IPS-20b (cell line): ENCODE results near the gene TPST2.
"Not testable (repeated sequence)": the region's sequence is repeated elsewhere in the genome, so short reads cannot be mapped to it uniquely, and the experiment has no call there.

ENCODE experiments used
- H3K27ac ChIP-seq: one replicate; pipeline ENCODE4 v1.5.1; 2013; ENCODE audit warnings: low read length
- H3K27me3 ChIP-seq: 2 replicates; pipeline ENCODE4 v1.6.1; 2013; ENCODE audit warnings: mild to moderate bottlenecking, low read length, inconsistent platforms; ENCODE audit not compliant: insufficient read depth
- H3K36me3 ChIP-seq: 2 replicates; pipeline ENCODE4 v1.6.1; 2013; ENCODE audit warnings: low read depth, mild to moderate bottlenecking, inconsistent platforms, low read length, moderate library complexity; ENCODE audit not compliant: insufficient read depth
- H3K4me1 ChIP-seq: 2 replicates; pipeline ENCODE4 v1.6.1; 2013; ENCODE audit warnings: mild to moderate bottlenecking, control low read depth, inconsistent platforms, low read length, moderate library complexity; ENCODE audit not compliant: insufficient read depth
- H3K4me3 ChIP-seq: 2 replicates; pipeline ENCODE4 v1.5.1; 2013; ENCODE audit warnings: mild to moderate bottlenecking, low read length, inconsistent platforms
- H3K9ac ChIP-seq: 2 replicates; pipeline ENCODE4 v1.6.1; 2013; ENCODE audit warnings: low read depth, mild to moderate bottlenecking, inconsistent platforms, low read length, moderate library complexity
- H3K9me3 ChIP-seq: 2 replicates; pipeline ENCODE4 v1.6.1; 2013; ENCODE audit warnings: mild to moderate bottlenecking, low read depth, low read length, inconsistent platforms; ENCODE audit not compliant: insufficient read depth

The TPST2 gene

DNA sequence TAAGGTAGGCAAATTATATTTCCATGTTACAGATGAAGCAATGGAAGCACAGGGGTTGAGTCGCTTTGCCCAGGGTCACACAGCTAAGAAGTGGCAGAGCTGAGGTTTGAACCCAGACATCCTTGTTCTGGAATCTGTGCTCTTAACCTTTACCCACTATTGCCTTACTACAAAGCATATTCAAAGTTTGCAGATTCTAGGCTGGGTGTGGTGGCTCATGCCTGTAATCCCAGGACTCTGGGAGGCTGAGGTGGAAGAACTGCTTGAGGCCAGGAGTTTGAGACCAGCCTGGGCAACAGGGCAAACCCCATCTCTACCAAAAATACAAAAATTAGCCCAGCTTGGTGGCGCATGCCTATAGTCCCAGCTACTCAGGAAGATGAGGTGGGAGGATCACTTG is 49.8 kb downstream of the TPST2 start:
- H3K27me3 ChIP-seq = no peaks in the 10 kb centered on the region
- H3K36me3 ChIP-seq = peaks cover 70% of the 10 kb centered on the region
- H3K9me3 ChIP-seq = no peaks in the 10 kb centered on the region
- no peak overlapping the region for H3K4me3 ChIP-seq
- H3K4me1 ChIP-seq = no peaks in the 10 kb centered on the region
- no peak overlapping the region for H3K9ac ChIP-seq
- no peak overlapping the region for H3K27ac ChIP-seq

DNA sequence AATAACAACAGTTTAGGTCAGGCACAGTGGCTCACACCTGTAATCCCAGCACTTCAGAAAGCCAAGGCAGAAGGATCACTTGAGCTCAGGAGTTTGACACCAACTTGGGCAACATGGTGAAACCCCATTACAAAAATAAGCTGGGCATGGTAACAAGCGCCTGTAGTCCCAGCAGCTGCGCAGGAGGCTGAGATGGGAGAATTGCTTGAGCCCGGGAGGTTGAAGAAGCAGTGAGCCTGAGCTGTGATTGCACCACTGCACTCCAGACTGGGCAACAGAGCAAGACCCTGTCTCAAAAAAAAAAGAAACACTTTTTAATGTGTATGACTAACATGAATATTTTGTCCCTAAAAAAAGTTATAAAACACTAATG is 53.2 kb downstream of the TPST2 start:
- no peak overlapping the region for H3K27ac ChIP-seq
- no peak overlapping the region for H3K9ac ChIP-seq
- no peak overlapping the region for H3K4me3 ChIP-seq
- H3K4me1 ChIP-seq = no peaks in the 10 kb centered on the region
- peaks cover 76% of the 10 kb centered on the region for H3K36me3 ChIP-seq
- no peaks in the 10 kb centered on the region for H3K9me3 ChIP-seq
- H3K27me3 ChIP-seq = no peaks in the 10 kb centered on the region

DNA sequence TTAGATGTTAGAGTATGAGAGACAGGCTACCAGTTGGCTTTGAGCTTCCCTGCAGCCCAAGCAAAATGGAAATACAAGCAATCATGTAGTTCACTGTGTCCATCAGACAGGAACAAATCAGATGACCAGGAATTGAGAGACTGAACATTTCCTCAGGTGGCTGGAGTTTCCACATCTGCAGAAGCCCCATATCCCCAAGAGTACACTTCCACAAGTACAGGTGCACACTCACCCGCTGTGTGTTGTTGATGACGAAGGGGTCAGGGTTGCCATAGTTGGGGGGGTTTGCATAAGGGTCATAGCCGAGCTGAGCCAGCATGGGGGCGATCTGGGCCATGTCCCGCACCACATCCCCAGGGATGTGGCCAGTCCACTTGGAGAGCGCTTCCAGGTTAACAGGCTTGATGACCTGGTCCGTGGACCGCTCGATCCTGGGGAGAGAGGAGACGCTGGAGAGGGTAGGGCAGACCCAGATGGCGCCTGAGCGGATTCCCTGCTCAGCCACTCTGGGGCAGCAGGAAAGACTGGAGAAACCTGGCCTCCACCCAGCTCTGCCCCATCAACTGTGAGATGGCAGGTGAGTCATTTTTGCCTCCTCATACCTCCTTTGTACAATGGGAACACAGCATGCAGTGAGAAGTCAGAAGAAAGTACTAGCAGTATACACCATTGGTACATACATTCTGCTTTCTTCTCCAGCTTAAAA is 53.7 kb downstream of the TPST2 start:
- H3K4me3 ChIP-seq = no peak overlapping the region
- peaks cover 81% of the 10 kb centered on the region for H3K36me3 ChIP-seq
- H3K27ac ChIP-seq = no peak overlapping the region
- no peaks in the 10 kb centered on the region for H3K9me3 ChIP-seq
- no peak overlapping the region for H3K9ac ChIP-seq
- no peaks in the 10 kb centered on the region for H3K27me3 ChIP-seq
- no peaks in the 10 kb centered on the region for H3K4me1 ChIP-seq

GRCh38 chr22:26535603-26535908 is 54.4 kb downstream of the TPST2 start:
- Histone ChIP-seq H3K27ac (no peak overlapping the region), H3K9me3 (no peaks in the 10 kb centered on the region), H3K27me3 (no peaks in the 10 kb centered on the region), H3K9ac (no peak overlapping the region), H3K4me3 (no peak overlapping the region), H3K4me1 (no peaks in the 10 kb centered on the region), H3K36me3 (peaks cover 80% of the 10 kb centered on the region)

DNA sequence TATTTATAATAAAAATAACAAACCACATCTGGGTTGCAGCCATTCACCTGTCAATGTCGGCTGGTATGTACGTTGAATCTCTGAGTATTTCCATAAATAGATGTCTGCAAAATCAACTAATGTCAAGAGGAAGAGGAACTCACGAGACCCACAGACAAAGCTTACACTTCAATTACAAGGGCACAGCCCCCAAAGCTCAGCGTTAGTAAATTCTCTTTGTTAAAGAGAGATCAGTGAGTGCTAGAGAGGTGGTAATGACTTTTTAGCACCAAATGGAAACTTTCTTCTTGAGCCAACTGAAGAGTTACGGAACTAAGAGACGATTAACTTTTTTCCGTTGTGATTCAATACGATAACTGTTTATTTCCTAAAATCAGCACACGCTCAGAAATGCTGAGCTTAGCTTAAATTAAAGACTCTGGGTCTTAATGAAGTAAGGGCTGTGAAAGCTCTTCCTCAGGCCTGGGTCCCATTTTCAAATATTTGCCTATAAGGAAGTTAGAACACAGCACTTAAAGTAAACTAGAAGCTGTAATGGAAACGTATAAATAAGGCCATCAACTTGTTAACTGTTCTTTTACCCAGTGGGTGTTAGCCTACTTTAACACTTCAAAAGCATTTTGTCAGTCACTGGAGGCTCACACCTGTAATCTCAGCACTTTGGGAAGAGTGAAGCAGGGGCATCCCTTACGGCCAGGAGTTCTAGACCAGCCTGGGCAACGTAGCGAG is 54.9 kb downstream of the TPST2 start:
- peaks cover 77% of the 10 kb centered on the region for H3K36me3 ChIP-seq
- no peaks in the 10 kb centered on the region for H3K27me3 ChIP-seq
- no peaks in the 10 kb centered on the region for H3K9me3 ChIP-seq
- H3K27ac ChIP-seq = no peak overlapping the region
- no peaks in the 10 kb centered on the region for H3K4me1 ChIP-seq
- no peak overlapping the region for H3K9ac ChIP-seq
- H3K4me3 ChIP-seq = no peak overlapping the region

DNA sequence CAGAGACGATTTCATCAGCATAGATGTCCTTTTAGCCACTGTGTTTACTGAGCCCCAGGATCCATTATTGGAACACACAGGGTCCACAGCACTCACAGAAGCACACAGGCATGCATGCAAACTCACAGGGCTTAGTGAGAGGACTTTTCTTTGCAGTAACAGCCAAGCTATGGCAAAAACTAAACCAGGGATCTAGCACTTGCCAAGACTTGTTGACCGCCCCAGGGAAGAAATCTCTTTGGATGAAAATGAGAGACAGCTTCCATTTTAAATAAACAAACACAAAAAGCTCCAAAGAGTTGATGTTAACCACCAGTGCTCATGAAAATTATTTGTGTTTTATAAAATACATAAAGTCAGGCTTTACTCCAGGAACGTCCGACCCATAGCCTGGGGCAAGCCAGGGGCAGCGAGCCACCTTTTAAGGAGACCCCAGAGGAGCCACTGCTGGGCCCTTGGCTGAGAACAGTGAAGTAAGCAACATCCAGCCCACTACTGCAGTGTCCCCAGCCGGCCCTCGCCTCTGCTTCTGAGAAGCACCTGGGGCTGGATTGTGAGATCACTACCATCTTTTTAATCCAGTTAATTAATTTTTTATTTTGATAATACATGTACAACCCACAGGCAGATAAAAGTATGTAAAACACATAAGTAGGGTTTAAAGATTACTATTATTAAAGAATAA is 55.6 kb downstream of the TPST2 start:
- H3K4me3 ChIP-seq = no peak overlapping the region
- H3K9me3 ChIP-seq = no peaks in the 10 kb centered on the region
- H3K27me3 ChIP-seq = no peaks in the 10 kb centered on the region
- no peaks in the 10 kb centered on the region for H3K4me1 ChIP-seq
- peaks cover 77% of the 10 kb centered on the region for H3K36me3 ChIP-seq
- H3K27ac ChIP-seq = no peak overlapping the region
- no peak overlapping the region for H3K9ac ChIP-seq

GRCh38 chr22:26529345-26529744 is 60.6 kb downstream of the TPST2 start:
- H3K4me1 ChIP-seq = no peaks in the 10 kb centered on the region
- peaks cover 83% of the 10 kb centered on the region for H3K36me3 ChIP-seq
- no peaks in the 10 kb centered on the region for H3K9me3 ChIP-seq
- no peak overlapping the region for H3K4me3 ChIP-seq
- no peaks in the 10 kb centered on the region for H3K27me3 ChIP-seq
- H3K27ac ChIP-seq = no peak overlapping the region
- H3K9ac ChIP-seq = no peak overlapping the region

- not testable (repeated sequence) for H3K9me3 ChIP-seq, H3K27me3 ChIP-seq, H3K9ac ChIP-seq, H3K4me3 ChIP-seq, H3K27ac ChIP-seq, H3K4me1 ChIP-seq
- H3K36me3 ChIP-seq = peaks cover 87% of the 10 kb centered on the region
These were observed 61.4 kb downstream of the TPST2 start for GRCh38 chr22:26528518-26528917.

DNA sequence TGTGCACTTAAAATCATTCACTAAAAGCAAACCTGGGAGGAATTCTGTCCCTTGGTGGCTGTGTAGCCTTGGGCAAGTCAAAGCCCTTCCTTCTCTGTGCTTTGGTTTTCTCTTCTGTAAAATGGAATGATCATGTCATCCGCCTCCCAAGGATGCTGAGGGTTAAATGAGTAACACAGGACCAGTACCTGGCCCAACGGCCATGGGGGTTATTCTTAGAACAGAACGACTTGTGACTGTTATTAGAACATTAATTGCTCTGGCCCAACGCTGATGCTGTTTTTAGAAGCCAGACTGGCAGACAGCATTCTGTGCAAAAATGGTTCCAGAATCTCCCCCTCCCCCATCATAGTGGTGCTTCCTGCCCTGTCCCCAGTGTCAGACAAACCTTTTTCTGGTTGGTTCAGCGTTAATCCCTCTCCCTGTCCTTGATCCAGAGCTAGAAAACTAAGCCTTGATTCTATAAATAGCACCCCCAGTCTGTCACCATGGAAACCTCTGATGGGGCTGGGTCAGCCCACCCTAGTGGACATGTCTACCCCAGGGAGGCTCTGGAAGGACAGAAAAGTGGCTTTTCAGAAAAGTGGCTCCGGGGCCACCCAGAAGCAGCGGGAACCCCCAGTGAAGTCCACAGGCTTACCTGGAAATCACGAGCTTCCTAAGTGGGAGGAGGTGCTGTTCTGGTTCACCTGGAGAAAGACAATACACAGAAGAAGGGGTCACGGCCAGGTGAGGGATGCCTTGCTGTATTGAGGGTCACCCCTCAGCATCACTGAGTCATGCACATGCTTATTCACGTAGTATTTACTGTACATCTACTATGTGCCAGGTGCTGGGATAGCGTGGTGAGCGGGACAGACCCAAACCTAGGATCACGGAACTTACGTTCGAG is 62.1 kb downstream of the TPST2 start:
- Histone ChIP-seq H3K4me1 (no peaks in the 10 kb centered on the region), H3K27ac (no peak overlapping the region), H3K4me3 (no peak overlapping the region), H3K9me3 (no peaks in the 10 kb centered on the region), H3K9ac (no peak overlapping the region), H3K36me3 (peaks cover 84% of the 10 kb centered on the region), H3K27me3 (no peaks in the 10 kb centered on the region)

- peaks cover 78% of the 10 kb centered on the region for H3K36me3 ChIP-seq
- no peaks in the 10 kb centered on the region for H3K4me1 ChIP-seq
These were observed 62.8 kb downstream of the TPST2 start for GRCh38 chr22:26527167-26527566.

DNA sequence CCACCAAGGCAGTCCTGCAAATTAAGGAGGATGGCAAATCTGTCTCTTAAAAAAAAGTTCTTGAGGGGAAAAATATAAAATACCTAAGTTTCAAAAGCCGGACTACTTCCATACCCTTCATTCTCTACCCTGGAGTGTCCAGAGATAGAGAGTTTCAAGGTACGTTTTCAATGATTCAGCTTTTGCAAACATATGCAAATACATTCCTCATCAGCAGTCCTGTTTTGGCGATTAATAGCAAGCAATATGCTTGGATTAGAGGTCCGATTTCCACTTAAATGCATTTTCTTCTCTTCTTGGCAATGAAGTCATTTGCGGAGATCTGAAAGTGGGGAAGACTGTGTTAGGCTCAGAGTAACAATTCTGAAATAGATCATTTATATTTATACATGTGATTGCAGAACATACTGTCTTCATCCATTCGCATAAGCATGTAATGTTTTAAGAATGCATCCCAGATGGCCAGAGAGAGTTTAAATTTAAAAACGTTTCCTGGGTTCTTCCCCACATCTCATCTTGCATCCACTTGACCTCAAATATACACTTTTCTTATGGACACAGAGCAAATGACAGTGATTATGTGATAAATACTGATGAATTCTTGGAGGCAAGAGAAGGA is 63.9 kb downstream of the TPST2 start:
- no peaks in the 10 kb centered on the region for H3K4me1 ChIP-seq
- no peaks in the 10 kb centered on the region for H3K9me3 ChIP-seq
- no peak overlapping the region for H3K27ac ChIP-seq

More at GRCh38 chr22:26527167-26527566, 62.8 kb downstream of the TPST2 start:
- H3K27me3 ChIP-seq = no peaks in the 10 kb centered on the region
- H3K4me3 ChIP-seq = no peak overlapping the region
- H3K9me3 ChIP-seq = no peaks in the 10 kb centered on the region
- H3K9ac ChIP-seq = no peak overlapping the region
- H3K27ac ChIP-seq = no peak overlapping the region

More for the DNA sequence above, 63.9 kb downstream of the TPST2 start:
- Histone ChIP-seq H3K27me3 (no peaks in the 10 kb centered on the region), H3K4me3 (no peak overlapping the region), H3K9ac (no peak overlapping the region), H3K36me3 (peaks cover 68% of the 10 kb centered on the region)
